Right atrium auricular region (tissue), 2 donors: ENCODE results near the gene PLS1. TPM values are rescaled to one million over a fixed set of nuclear protein-coding genes. Genes with fewer than 3 reads are reported as not detected.

Source experiments
- DNase-seq: peaks from one replicate; pipeline ENCODE4 v3.0.0-alpha.2; 2019; ENCODE audit warnings: low spot score
- H3K27ac ChIP-seq, 2 donors: fragments of 200-600 bp; sonication (generic); 1 replicate in 1 of 2; 2 replicates in 1 of 2; pipeline ENCODE4 v1.5.1; 2016 to 2019
- H3K27me3 ChIP-seq, 2 donors: fragments of 200-600 bp; sonication (generic); one replicate each; pipeline versions ENCODE4 v1.5.1 to v1.6.0; 2017 to 2019
- H3K36me3 ChIP-seq: fragments of 200-600 bp; sonication (generic); one replicate; pipeline ENCODE4 v1.5.1; 2016
- H3K4me1 ChIP-seq, 2 donors: fragments of 200-600 bp; sonication (generic); one replicate each; pipeline versions ENCODE4 v1.5.1 to v1.6.0; 2017 to 2019
- H3K4me3 ChIP-seq, 2 donors: fragments of 200-600 bp; sonication (generic); 1 replicate in 1 of 2; 2 replicates in 1 of 2; pipeline ENCODE4 v1.5.1; 2017 to 2019; ENCODE audit warnings: mild to moderate bottlenecking in 1 of 2, moderate library complexity in 1 of 2
- H3K9me3 ChIP-seq, 2 donors: fragments of 200-600 bp; sonication (generic); one replicate each; pipeline ENCODE4 v1.5.1; 2019
- total RNA-seq, 2 donors: library from RNA; depleted of rRNA; stranded (reverse); fragments of >200 nt; gene quantifications; one replicate each; pipeline ENCODE4 v1.1.0, GENCODE V29; 2016
- TF ChIP-seq, protein P1 (sequence below), 2 donors: fragments of 200-600 bp; sonication (generic); IDR thresholded peaks; one replicate each; pipeline ENCODE4 v1.5.1; 2019; ENCODE audit warnings: antibody characterized with exemption in 2 of 2

The PLS1 gene
- total RNA-seq, 2 donors from 2014 or later, result 0.96 to 2.3 TPM

DNA sequence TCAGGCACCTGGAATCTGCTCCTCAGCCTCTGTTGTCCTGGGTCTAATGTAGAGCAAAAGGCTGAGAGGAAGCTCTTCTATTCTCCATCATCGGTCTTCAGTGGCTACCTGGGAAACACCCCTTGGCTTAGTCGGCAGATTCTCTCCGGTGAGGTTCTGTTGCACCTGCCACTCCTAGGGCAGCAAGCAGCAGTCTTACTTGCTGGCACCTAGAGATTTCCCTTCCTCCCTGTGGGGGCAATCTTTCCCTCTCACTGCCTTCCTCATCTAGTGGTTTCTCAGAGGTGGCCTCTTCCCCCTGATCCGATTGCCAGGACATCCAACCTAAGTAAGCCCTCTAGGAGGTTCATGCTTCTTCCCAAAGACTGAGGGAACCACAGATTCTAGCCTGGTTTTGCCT, 60.8 kb downstream of the PLS1 start:
- Histone ChIP-seq H3K9me3 (no peaks in the 10 kb centered on the region), H3K4me1 (no peaks in the 10 kb centered on the region), H3K27me3 (no peaks in the 10 kb centered on the region), H3K36me3 (no peaks in the 10 kb centered on the region), H3K4me3 (no peak overlapping the region), H3K27ac (no peak overlapping the region)
- no peak for DNase-seq
- TF ChIP-seq, protein P1, sequence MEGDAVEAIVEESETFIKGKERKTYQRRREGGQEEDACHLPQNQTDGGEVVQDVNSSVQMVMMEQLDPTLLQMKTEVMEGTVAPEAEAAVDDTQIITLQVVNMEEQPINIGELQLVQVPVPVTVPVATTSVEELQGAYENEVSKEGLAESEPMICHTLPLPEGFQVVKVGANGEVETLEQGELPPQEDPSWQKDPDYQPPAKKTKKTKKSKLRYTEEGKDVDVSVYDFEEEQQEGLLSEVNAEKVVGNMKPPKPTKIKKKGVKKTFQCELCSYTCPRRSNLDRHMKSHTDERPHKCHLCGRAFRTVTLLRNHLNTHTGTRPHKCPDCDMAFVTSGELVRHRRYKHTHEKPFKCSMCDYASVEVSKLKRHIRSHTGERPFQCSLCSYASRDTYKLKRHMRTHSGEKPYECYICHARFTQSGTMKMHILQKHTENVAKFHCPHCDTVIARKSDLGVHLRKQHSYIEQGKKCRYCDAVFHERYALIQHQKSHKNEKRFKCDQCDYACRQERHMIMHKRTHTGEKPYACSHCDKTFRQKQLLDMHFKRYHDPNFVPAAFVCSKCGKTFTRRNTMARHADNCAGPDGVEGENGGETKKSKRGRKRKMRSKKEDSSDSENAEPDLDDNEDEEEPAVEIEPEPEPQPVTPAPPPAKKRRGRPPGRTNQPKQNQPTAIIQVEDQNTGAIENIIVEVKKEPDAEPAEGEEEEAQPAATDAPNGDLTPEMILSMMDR (IDR thresholded peaks at IDR 0.05), result no peak

DNA sequence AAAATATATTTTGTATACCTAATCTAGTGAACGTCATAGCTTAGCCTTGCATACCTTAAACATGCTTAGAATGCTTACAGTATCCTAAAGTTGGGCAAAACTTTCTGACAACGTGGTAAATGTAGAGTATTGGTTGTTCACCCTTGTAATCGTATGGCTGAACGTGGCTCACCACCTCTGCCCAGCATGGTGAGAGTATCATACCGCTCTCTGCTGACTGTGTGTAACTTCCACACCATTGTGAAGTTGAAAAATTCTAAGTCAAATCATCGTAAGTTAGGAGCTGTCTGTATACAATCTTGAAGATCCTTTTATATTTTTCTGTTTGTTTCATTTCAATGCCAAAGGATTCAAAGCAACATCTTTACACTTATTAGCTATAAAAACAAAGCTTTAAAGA, 64.2 kb downstream of the PLS1 start:
- no peak for DNase-seq
- H3K4me3 ChIP-seq, result no peak overlapping the region
- H3K9me3 ChIP-seq, result no peaks in the 10 kb centered on the region
- no peaks in the 10 kb centered on the region for H3K27me3 ChIP-seq
- TF ChIP-seq, protein P1 (IDR thresholded peaks at IDR 0.05), result no peak
- no peaks in the 10 kb centered on the region for H3K36me3 ChIP-seq
- no peak overlapping the region for H3K27ac ChIP-seq
- H3K4me1 ChIP-seq, result no peaks in the 10 kb centered on the region

DNA sequence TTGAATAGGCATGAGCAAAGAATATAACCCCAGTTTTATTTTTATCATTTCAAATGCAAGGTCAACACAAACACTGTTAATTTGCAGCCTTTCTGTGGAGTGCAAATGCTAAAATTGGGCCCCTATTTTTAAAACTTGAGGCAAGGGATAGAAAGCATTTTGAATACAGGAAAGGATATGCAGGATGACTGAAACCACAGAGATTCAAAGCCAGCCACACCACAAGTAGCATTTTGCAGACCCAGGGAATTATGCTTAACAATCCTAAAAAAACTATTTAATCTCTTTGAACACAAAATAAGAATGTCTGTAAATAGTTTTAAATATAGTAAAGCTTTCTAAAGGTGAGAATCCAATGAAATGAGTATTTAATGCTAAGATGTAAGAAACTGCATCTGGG, 64.7 kb downstream of the PLS1 start:
- DNase-seq, result no peak
- Histone ChIP-seq H3K27ac (no peak overlapping the region), H3K4me1 (no peaks in the 10 kb centered on the region), H3K27me3 (no peaks in the 10 kb centered on the region), H3K36me3 (no peaks in the 10 kb centered on the region), H3K4me3 (no peak overlapping the region), H3K9me3 (no peaks in the 10 kb centered on the region)
- TF ChIP-seq, protein P1 (IDR thresholded peaks at IDR 0.05), result no peak

DNA sequence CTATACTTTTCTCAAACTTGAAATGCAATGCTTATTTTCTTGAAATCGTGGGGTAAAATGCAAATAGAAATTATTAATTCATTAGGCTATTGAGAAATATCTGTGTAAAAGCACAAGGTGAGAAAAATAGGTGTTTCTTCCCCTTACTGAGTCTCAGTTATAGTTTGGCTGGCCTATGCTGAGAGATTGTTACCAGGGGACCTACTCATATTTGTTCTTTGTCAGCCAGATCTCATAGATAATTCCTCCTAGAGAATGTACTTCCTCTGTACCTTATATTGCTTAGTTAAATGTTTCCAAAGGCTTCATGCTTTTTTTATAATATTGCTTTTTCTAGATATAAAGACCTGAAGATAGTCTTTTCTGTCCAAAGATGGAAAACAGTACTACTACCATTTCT, 67.7 kb downstream of the PLS1 start:
- no peak overlapping the region for H3K27ac ChIP-seq
- no peaks in the 10 kb centered on the region for H3K36me3 ChIP-seq
- no peaks in the 10 kb centered on the region for H3K4me1 ChIP-seq
- TF ChIP-seq, protein P1 (IDR thresholded peaks at IDR 0.05), result no peak
- H3K27me3 ChIP-seq, result no peaks in the 10 kb centered on the region
- H3K4me3 ChIP-seq, result no peak overlapping the region
- no peaks in the 10 kb centered on the region for H3K9me3 ChIP-seq
- DNase-seq, result no peak

DNA sequence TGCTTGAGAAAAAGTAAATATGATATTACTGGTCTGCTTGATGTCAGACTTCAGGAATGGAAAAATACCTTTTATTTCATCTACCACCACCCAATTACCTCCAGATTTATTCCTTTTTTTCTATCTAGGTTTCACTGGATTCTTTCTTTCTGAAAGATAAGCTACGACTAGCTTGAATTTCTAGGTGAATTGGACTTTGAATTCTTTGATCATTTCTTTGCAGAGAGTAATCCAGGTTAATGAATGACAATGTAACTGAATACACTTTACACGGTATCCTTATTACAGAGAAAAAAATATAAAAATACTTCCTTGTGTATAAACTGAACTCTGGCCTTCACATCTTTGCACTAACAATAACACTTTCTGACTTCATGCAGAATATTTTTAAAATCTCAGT, 68.1 kb downstream of the PLS1 start:
- Histone ChIP-seq H3K36me3 (no peaks in the 10 kb centered on the region), H3K4me3 (no peak overlapping the region), H3K9me3 (no peaks in the 10 kb centered on the region), H3K27ac (no peak overlapping the region), H3K4me1 (no peaks in the 10 kb centered on the region), H3K27me3 (no peaks in the 10 kb centered on the region)
- DNase-seq, result no peak
- TF ChIP-seq, protein P1 (IDR thresholded peaks at IDR 0.05), result no peak

DNA sequence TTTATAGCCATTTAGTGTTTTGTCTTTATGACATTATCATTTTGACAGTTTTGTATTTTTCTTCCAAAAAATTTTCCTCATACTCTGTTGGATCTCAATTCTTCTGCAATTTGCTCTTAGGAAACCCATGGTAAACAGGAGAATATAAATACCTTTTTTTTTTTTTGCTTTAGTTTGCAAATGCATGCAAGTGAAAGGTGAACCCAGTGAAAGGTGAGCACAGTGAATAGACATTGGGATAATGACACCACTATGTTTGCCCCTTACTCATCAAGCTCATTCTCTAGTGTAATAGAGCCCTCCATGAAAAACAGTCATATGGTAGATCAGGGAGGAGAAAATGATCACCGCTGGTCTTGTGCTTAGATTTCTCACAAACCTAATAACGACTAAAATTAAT, 68.6 kb downstream of the PLS1 start:
- Histone ChIP-seq H3K36me3 (no peaks in the 10 kb centered on the region), H3K27ac (no peak overlapping the region), H3K4me3 (no peak overlapping the region), H3K9me3 (no peaks in the 10 kb centered on the region), H3K4me1 (no peaks in the 10 kb centered on the region), H3K27me3 (no peaks in the 10 kb centered on the region)
- no peak for DNase-seq
- TF ChIP-seq, protein P1 (IDR thresholded peaks at IDR 0.05), result no peak
